A549 treated with Mapracorat at 1 μM for 4 hours (cell line): ENCODE data around the gene SATB2. TPM values are rescaled to one million over a fixed set of nuclear protein-coding genes. Genes with fewer than 3 reads are reported as not detected.

Experiments
- total RNA-seq: library from RNA; stranded (reverse); fragments of 200-300 nt; extraction: Qiagen RNA extraction; gene quantifications from 5 replicates; pipeline ENCODE4 v1.2.3, GENCODE V29; 2022

SATB2 gene
- 2.3 to 3.7 TPM (median 2.9 TPM) in 5 replicates for total RNA-seq

DNA sequence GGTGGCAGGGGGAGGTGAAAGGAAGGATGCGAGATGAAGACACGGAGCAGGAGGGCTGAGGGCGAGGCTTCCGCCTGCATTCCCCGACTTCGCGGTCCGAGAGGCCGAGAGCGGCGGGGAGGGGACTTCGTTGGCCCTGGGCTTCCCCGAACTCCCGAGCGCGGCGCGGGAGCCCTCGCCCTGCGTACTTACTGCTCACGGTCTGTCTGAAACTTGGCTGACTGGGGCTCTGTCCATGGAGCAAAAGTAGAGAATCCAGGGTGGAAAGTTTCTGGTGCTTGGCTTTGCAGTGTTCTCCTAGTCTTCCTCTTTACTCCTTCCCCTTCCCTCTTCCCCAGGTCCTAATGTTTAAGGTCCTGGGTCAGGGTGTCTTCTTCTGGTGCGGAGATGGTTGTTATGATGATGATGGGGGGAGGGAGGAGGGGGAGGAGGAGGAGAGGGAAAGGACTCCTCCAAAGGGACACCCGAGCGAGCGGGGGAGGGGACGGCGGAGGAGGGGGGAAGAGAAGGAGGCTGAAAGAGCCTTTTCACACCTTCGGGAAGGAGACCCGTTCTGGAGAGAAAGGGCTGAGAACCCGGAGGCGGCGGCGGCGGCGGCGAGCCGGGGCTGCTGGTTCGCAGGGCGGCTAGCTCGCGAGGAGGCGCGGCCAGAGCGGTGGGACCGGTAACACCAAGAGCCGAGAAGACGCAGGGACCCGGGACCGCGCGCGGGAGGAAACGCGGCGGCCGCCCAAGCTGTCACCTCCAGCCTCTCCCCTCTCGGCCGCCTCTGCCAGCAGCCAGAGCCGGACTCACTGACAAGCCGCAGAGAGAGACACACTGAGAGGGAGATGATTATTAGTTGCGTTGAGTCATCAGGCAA, at the start of gene SATB2:
Gene SATB2, minus strand, starts transcription at position 793 of the 862 bp plus-strand sequence. CDS start 1,902 bp downstream, outside the sequence.

